ENCODE data around the gene RBM15B. TPM values are rescaled to one million over a fixed set of nuclear protein-coding genes. Genes with fewer than 3 reads are reported as not detected.

RBM15B gene
- total RNA-seq, 1 experiment from 2014 or later: 55.6 TPM

GRCh38 chr3:51408813-51409212 lies 17.7 kb downstream of the RBM15B start:
- no peak for TF ChIP-seq ZNF263 (CRISPR knock-in tag; IDR thresholded peaks at IDR 0.05; ENCODE audit: low read depth)
- TF ChIP-seq IRF1 (CRISPR knock-in tag; IDR thresholded peaks at IDR 0.05): no peak
- TF ChIP-seq NFATC4 (CRISPR knock-in tag; IDR thresholded peaks at IDR 0.05): no peak
- no peak for TF ChIP-seq ZNF396 (CRISPR knock-in tag; IDR thresholded peaks at IDR 0.05; ENCODE audit: borderline replicate concordance)
- TF ChIP-seq AFF4 (CRISPR knock-in tag; IDR thresholded peaks at IDR 0.05; ENCODE audit: borderline replicate concordance): no peak
- no peak for TF ChIP-seq GTF2I (CRISPR knock-in tag; conservative IDR thresholded peaks at IDR 0.05)
- no peak for TF ChIP-seq USF1 (CRISPR knock-in tag; IDR thresholded peaks at IDR 0.05)
- DNase-seq (ENCODE audit: low spot score) (no peak), ATAC-seq (no peak)
- ChIA-PET CTCF (interaction anchor here (1.1 kb wide), 1 partner anchor 26 kb away, joined by 3 read pairs; no protein-coding TSS in a partner anchor), POLR2A (no interaction called here)
- no peak overlapping the region for H3K27ac Mint-ChIP-seq
- H3K27me3 Mint-ChIP-seq (ENCODE audit: low read depth): no peaks in the 10 kb centered on the region
- no peaks in the 10 kb centered on the region for H3K9me3 Mint-ChIP-seq
- peaks cover 37% of the 10 kb centered on the region for H3K36me3 Mint-ChIP-seq
- H3K4me1 Mint-ChIP-seq: no peaks in the 10 kb centered on the region
- H3K4me3 Mint-ChIP-seq: no peak overlapping the region

- H3K27ac Mint-ChIP-seq: no peak overlapping the region; the same call in 1 of the 2 replicates
- ChIA-PET POLR2A (no interaction called here), CTCF (interaction anchor here (2.8 kb wide), 1 partner anchor 12 kb away, joined by 11 read pairs; no protein-coding TSS in a partner anchor)
- DNase-seq (ENCODE audit: low spot score) (no peak), ATAC-seq (no peak)
- no peak for TF ChIP-seq NR1H2 (CRISPR knock-in tag; IDR thresholded peaks at IDR 0.05)
- TF ChIP-seq KAT7 (CRISPR knock-in tag; IDR thresholded peaks at IDR 0.05; ENCODE audit: borderline replicate concordance): no peak
- no peak for TF ChIP-seq ZNF219 (CRISPR knock-in tag; IDR thresholded peaks at IDR 0.05; ENCODE audit: borderline replicate concordance)
- peaks cover 9% of the 10 kb centered on the region for H3K4me1 Mint-ChIP-seq
- H3K27me3 Mint-ChIP-seq (ENCODE audit: low read depth): no peaks in the 10 kb centered on the region
- peaks cover 36% of the 10 kb centered on the region for H3K36me3 Mint-ChIP-seq
- H3K4me3 Mint-ChIP-seq: no peak overlapping the region
- no peaks in the 10 kb centered on the region for H3K9me3 Mint-ChIP-seq
Measured at GRCh38 chr3:51422211-51422610, 31.1 kb downstream of the RBM15B start.

GRCh38 chr3:51426921-51427320 lies 35.8 kb downstream of the RBM15B start:
- Mint-ChIP-seq H3K4me3 (no peak overlapping the region), H3K27ac (no peak overlapping the region), H3K9me3 (no peaks in the 10 kb centered on the region), H3K36me3 (peaks cover 33% of the 10 kb centered on the region), H3K27me3 (ENCODE audit: low read depth) (no peaks in the 10 kb centered on the region), H3K4me1 (no peaks in the 10 kb centered on the region)
- DNase-seq (ENCODE audit: low spot score): no peak
- ChIA-PET POLR2A (no interaction called here), CTCF (no interaction called here)
- TF ChIP-seq SP1 (CRISPR knock-in tag; conservative IDR thresholded peaks at IDR 0.05): no peak
- TF ChIP-seq ZBTB43 (CRISPR knock-in tag; IDR thresholded peaks at IDR 0.05): no peak
- TF ChIP-seq SMAD3 (CRISPR knock-in tag; IDR thresholded peaks at IDR 0.05; ENCODE audit: borderline replicate concordance): no peak
- TF ChIP-seq JAZF1 (CRISPR knock-in tag; IDR thresholded peaks at IDR 0.05): no peak
- no peak for TF ChIP-seq GTF2I (CRISPR knock-in tag; conservative IDR thresholded peaks at IDR 0.05)
- TF ChIP-seq ELF4 (CRISPR knock-in tag; IDR thresholded peaks at IDR 0.05; ENCODE audit: low read depth): no peak
- TF ChIP-seq OVOL2 (CRISPR knock-in tag; IDR thresholded peaks at IDR 0.05; ENCODE audit: borderline replicate concordance): no peak
- TF ChIP-seq NR2C2 (CRISPR knock-in tag; IDR thresholded peaks at IDR 0.05): no peak
- TF ChIP-seq ARID4B (CRISPR knock-in tag; IDR thresholded peaks at IDR 0.05; ENCODE audit: borderline replicate concordance): no peak
- no peak for TF ChIP-seq USF2 (CRISPR knock-in tag; IDR thresholded peaks at IDR 0.05)
- no peak for TF ChIP-seq CREM (CRISPR knock-in tag; IDR thresholded peaks at IDR 0.05)
- no peak for TF ChIP-seq TEAD4 (CRISPR knock-in tag; IDR thresholded peaks at IDR 0.05)
- no peak for ATAC-seq

All from WTC11 (cell line).